Measurements from ENCODE around the gene LRRC32. TPM values are rescaled to one million over a fixed set of nuclear protein-coding genes. Genes with fewer than 3 reads are reported as not detected.

Gene LRRC32
- total and polyA plus RNA-seq, 2 of the 4 experiments (the other 2 are of a cell fraction), result 5.2 to 13.7 TPM

- Histone ChIP-seq H2BK20ac (ENCODE audit: low read depth, low read length) (no peak overlapping the region), H2AFZ (replicated peaks; ENCODE audit: low read length, poor library complexity) (no peak overlapping the region), H4K5ac (ENCODE audit: low read depth, low read length) (no peak overlapping the region), H2AK9ac (replicated peaks; ENCODE audit: low read depth, low read length, poor library complexity) (no peak overlapping the region), H2BK5ac (ENCODE audit: low read depth, low read length, poor library complexity, severe bottlenecking) (no peak overlapping the region), H3K79me1 (ENCODE audit: low read depth in 1 of 2, low read length in 2 of 2) (no peaks in the 10 kb centered on the region), H3K14ac (replicated peaks; ENCODE audit: low read depth, low read length) (no peak overlapping the region), H3K4me1 (ENCODE audit: control insufficient read depth, insufficient read depth, low read length) (peaks cover 4% of the 10 kb centered on the region; the same call in 1 of the 2 replicates), H3K18ac (ENCODE audit: low read depth, low read length) (no peak overlapping the region), H3K9me1 (ENCODE audit: insufficient read depth, low read length) (no peaks in the 10 kb centered on the region), H3K56ac (ENCODE audit: extremely low read depth, insufficient read depth, low read length) (no peak overlapping the region), H3K36me3 (ENCODE audit: control insufficient read depth, insufficient read depth, low read length) (no peaks in the 10 kb centered on the region), H2BK120ac (ENCODE audit: low read depth, low read length) (no peak overlapping the region), H3K27ac (ENCODE audit: insufficient read depth, low read length) (no peak overlapping the region), H3K9ac (ENCODE audit: low read depth, low read length) (no peak overlapping the region), H3K4me3 (ENCODE audit: insufficient read depth, low read depth, low read length) (no peak overlapping the region), H4K91ac (ENCODE audit: insufficient read depth, low read depth, low read length) (no peak overlapping the region), H3K23ac (ENCODE audit: low read depth, low read length) (no peak overlapping the region), H3K4ac (ENCODE audit: low read depth, low read length) (no peak overlapping the region), H4K20me1 (ENCODE audit: insufficient read depth, low read length) (no peaks in the 10 kb centered on the region), H3K4me2 (ENCODE audit: low read depth, low read length) (no peak overlapping the region), H2AK5ac (ENCODE audit: low read depth, low read length) (no peak overlapping the region; the same call in 1 of the 2 replicates), H3K9me3 (ENCODE audit: control insufficient read depth, insufficient read depth, low read length) (no peaks in the 10 kb centered on the region), H2BK15ac (ENCODE audit: low read depth, low read length) (no peak overlapping the region), H4K8ac (ENCODE audit: low read depth in 2 of 2, low read length in 2 of 2) (no peak overlapping the region), H3K27me3 (ENCODE audit: control insufficient read depth, insufficient read depth, low read length) (no peaks in the 10 kb centered on the region)
- in situ Hi-C loops (cut with MboI; ENCODE audit: low sequenced_read_pairs) (no loop called here), intact Hi-C loops (cut with micrococcal nuclease) (no loop called here), dilution Hi-C loops (cut with HindIII; ENCODE audit: low sequenced_read_pairs, unreplicated experiment) (no loop called here)
- no TSS peak for BruUV-seq (replicated peaks)
- TF ChIP-seq CEBPB (IDR thresholded peaks at IDR 0.05; ENCODE audit: low read depth, low read length) (no peak), CHD1 (IDR thresholded peaks at IDR 0.05; ENCODE audit: low read depth, low read length) (no peak), RAD21 (IDR thresholded peaks at IDR 0.05; ENCODE audit: low read length) (no peak), NFE2L2 (IDR thresholded peaks at IDR 0.05; ENCODE audit: low read depth, low read length) (no peak), POLR2A (IDR thresholded peaks at IDR 0.05; ENCODE audit: low read depth, low read length) (no peak), MAFK (IDR thresholded peaks at IDR 0.05; ENCODE audit: low read depth, low read length) (no peak), SMC3 (IDR thresholded peaks at IDR 0.05; ENCODE audit: low read depth, low read length) (no peak), RCOR1 (IDR thresholded peaks at IDR 0.05; ENCODE audit: insufficient replicate concordance, low read length) (no peak), RFX5 (IDR thresholded peaks at IDR 0.05; ENCODE audit: low read depth, low read length) (no peak)
- TF ChIP-seq, protein P1, sequence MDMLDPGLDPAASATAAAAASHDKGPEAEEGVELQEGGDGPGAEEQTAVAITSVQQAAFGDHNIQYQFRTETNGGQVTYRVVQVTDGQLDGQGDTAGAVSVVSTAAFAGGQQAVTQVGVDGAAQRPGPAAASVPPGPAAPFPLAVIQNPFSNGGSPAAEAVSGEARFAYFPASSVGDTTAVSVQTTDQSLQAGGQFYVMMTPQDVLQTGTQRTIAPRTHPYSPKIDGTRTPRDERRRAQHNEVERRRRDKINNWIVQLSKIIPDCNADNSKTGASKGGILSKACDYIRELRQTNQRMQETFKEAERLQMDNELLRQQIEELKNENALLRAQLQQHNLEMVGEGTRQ (IDR thresholded peaks at IDR 0.05; ENCODE audit: low read depth, low read length), result no peak
- TF ChIP-seq, protein P2, sequence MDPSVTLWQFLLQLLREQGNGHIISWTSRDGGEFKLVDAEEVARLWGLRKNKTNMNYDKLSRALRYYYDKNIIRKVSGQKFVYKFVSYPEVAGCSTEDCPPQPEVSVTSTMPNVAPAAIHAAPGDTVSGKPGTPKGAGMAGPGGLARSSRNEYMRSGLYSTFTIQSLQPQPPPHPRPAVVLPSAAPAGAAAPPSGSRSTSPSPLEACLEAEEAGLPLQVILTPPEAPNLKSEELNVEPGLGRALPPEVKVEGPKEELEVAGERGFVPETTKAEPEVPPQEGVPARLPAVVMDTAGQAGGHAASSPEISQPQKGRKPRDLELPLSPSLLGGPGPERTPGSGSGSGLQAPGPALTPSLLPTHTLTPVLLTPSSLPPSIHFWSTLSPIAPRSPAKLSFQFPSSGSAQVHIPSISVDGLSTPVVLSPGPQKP (IDR thresholded peaks at IDR 0.05; ENCODE audit: borderline replicate concordance, low read depth, low read length), result no peak
- WGBS, 2 experiments (ENCODE audit: extremely low coverage in 2 of 2, insufficient read length in 1 of 2), result 64% methylated on average over 3 of the region's 4 CpGs; no CpG with 5 or more reads in 1 of the 2 experiments
- POLR2A ChIA-PET (ENCODE audit: unreplicated experiment), result no interaction called here
- CTCF ChIA-PET, result interaction anchor here (0.7 kb wide), 1 partner anchor 640 kb away, joined by 3 read pairs; no protein-coding TSS in a partner anchor
- no peak for DNase-seq
- no peak for ATAC-seq (ENCODE audit: low read depth)
These were observed 58.3 kb downstream of the LRRC32 start for GRCh38 chr11:76612226-76612625.

All from IMR-90 (cell line).